GM12878 (cell line): Measurements from ENCODE around the gene SHMT1. TPM values are rescaled to one million over a fixed set of nuclear protein-coding genes. Genes with fewer than 3 reads are reported as not detected.

Source experiments
- ATAC-seq: fragments of 200-7000 bp; cut with Tn5 transposase; 3 replicates; pipeline ENCODE4 v1.9.1; 2020; ENCODE audit warnings: mild to moderate bottlenecking, moderate library complexity
- BruUV-seq: library from RNA; stranded (reverse); fragments of 400-500 nt; replicated peaks from 2 replicates; lab custom pipeline; 2021; lab: Mats Ljungman, UMichigan
- CTCF ChIA-PET: fragments of 300-600 bp; sonication (Branson Sonifier 250); formaldehyde crosslinking; extraction: SDS; loops from one replicate; lab custom pipeline; 2021; ENCODE audit warnings: inconsistent platforms; lab: Yijun Ruan, JAX
- POLR2A ChIA-PET: fragments of 350-600 bp; formaldehyde crosslinking; extraction: SDS; loops from one replicate; lab custom pipeline; 2021; ENCODE audit warnings: inconsistent platforms; lab: Charles Lee
- RAD21 ChIA-PET: fragments of 300-600 bp; sonication (Branson Sonifier 250); formaldehyde crosslinking; loops from one replicate; lab custom pipeline; 2023; ENCODE audit warnings: antibody characterized with exemption; ENCODE audit not compliant: unreplicated experiment; lab: Charles Lee
- SMC1A ChIA-PET: fragments of 300-600 bp; sonication (Branson Sonifier 250); formaldehyde crosslinking; loops from one replicate; lab custom pipeline; 2023; ENCODE audit not compliant: unreplicated experiment, uncharacterized antibody; lab: Charles Lee
- DNase-seq: peaks from one replicate; pipeline ENCODE4 v3.0.0-alpha.2; 2011; ENCODE audit warnings: low read depth, low spot score
- FAIRE-seq: peaks from 3 replicates; lab custom pipeline; 2011; peaks lifted over from hg19 to GRCh38; lab: Jason Lieb, UNC
- H2AFZ ChIP-seq: 2 replicates; pipeline ENCODE4 v1.6.0; 2011; ENCODE audit warnings: low read depth, low read length, control low read depth; ENCODE audit not compliant: control insufficient read depth
- H3K27ac ChIP-seq: 2 replicates; pipeline ENCODE4 v1.5.1; 2011; ENCODE audit warnings: control low read depth; ENCODE audit not compliant: control insufficient read depth, insufficient read depth
- H3K27me3 ChIP-seq, 2 experiments: replicated peaks in 1 of 2; 2 replicates each; pipeline versions ENCODE4 v1.6.0 to v1.6.1; 2011; ENCODE audit warnings: low read length in 1 of 2; ENCODE audit not compliant: control insufficient read depth in 2 of 2, insufficient read depth in 2 of 2
- H3K36me3 ChIP-seq, 2 experiments: 2 replicates each; pipeline ENCODE4 v1.5.1; 2011; ENCODE audit warnings: low read length in 1 of 2; ENCODE audit not compliant: control insufficient read depth in 2 of 2, insufficient read depth in 2 of 2
- H3K4me1 ChIP-seq: 2 replicates; pipeline ENCODE4 v1.6.1; 2011; ENCODE audit warnings: mild to moderate bottlenecking, low read length, moderate library complexity, mixed read lengths; ENCODE audit not compliant: control insufficient read depth, insufficient read depth
- H3K4me2 ChIP-seq: 2 replicates; pipeline ENCODE4 v1.6.0; 2011; ENCODE audit warnings: control low read depth; ENCODE audit not compliant: control insufficient read depth, insufficient read depth
- H3K4me3 ChIP-seq: fragments of 200-600 bp; sonication (generic); 2 replicates; pipeline ENCODE4 v1.5.1; 2016
- H3K79me2 ChIP-seq: 2 replicates; pipeline ENCODE4 v1.6.0; 2011; ENCODE audit warnings: low read length; ENCODE audit not compliant: control insufficient read depth, insufficient read depth
- H3K9ac ChIP-seq: 2 replicates; pipeline ENCODE4 v1.8.0; 2011; ENCODE audit warnings: low read length, control low read depth, mixed read lengths; ENCODE audit not compliant: control insufficient read depth, insufficient read depth
- H3K9me3 ChIP-seq: replicated peaks from 3 replicates; pipeline ENCODE4 v1.5.1; 2011; ENCODE audit warnings: mild to moderate bottlenecking, low read length; ENCODE audit not compliant: control insufficient read depth, insufficient read depth
- H4K20me1 ChIP-seq: 2 replicates; pipeline ENCODE4 v1.6.0; 2011; ENCODE audit not compliant: control insufficient read depth, insufficient read depth
- HDAC6 ChIP-seq: fragments of 200-600 bp; sonication (generic); IDR thresholded peaks from one replicate; pipeline ENCODE4 v1.8.0; 2017; ENCODE audit warnings: antibody characterized with exemption; ENCODE audit not compliant: unreplicated experiment
- HSF1 ChIP-seq: fragments of 150-350 bp; IDR thresholded peaks from 2 replicates; pipeline ENCODE4 v1.6.1; 2014; ENCODE audit warnings: mild to moderate bottlenecking, low read depth, low read length
- IKZF2 ChIP-seq, 2 experiments: fragments of 450-650 bp; IDR thresholded peaks; 2 replicates each; pipeline ENCODE4 v1.6.1; 2017; ENCODE audit warnings: mild to moderate bottlenecking in 2 of 2, moderate library complexity in 2 of 2
- IRF4 ChIP-seq: IDR thresholded peaks from 2 replicates; pipeline ENCODE4 v1.6.1; 2011; ENCODE audit warnings: low read depth, low read length
- KLF5 ChIP-seq: fragments of 450-650 bp; IDR thresholded peaks from 2 replicates; pipeline ENCODE4 v1.6.1; 2014; ENCODE audit warnings: mild to moderate bottlenecking; ENCODE audit not compliant: partially characterized antibody
- NFYA ChIP-seq: IDR thresholded peaks from 2 replicates; pipeline ENCODE4 v1.6.1; 2011; ENCODE audit warnings: low read depth, mild to moderate bottlenecking, low read length, improper control_type of control experiment, borderline replicate concordance
- NKRF ChIP-seq: fragments of 450-650 bp; conservative IDR thresholded peaks from 2 replicates; pipeline ENCODE4 v1.6.1; 2017; ENCODE audit warnings: mild to moderate bottlenecking, moderate library complexity
- PKNOX1 ChIP-seq: fragments of 450-650 bp; IDR thresholded peaks from 2 replicates; pipeline ENCODE4 v1.6.1; 2016; ENCODE audit warnings: mild to moderate bottlenecking
- POLR2AphosphoS2 ChIP-seq: IDR thresholded peaks from 2 replicates; pipeline ENCODE4 v1.6.1; 2011; ENCODE audit warnings: low read depth, mild to moderate bottlenecking, low read length, improper control_type of control experiment, moderate library complexity
- RCOR1 ChIP-seq: conservative IDR thresholded peaks from 2 replicates; pipeline ENCODE4 v1.6.1; 2012; ENCODE audit warnings: low read depth, low read length, improper control_type of control experiment
- WRNIP1 ChIP-seq: IDR thresholded peaks from 2 replicates; pipeline ENCODE4 v1.6.1; 2011; ENCODE audit warnings: low read depth, low read length, improper control_type of control experiment, borderline replicate concordance
- WGBS: methylation state at CpG from one replicate; pipeline ENCODE4 v1.1.6; 2016; ENCODE audit warnings: low lambda C conversion rate; ENCODE audit not compliant: insufficient replicate concordance, insufficient coverage; ENCODE audit errors: missing lambda C conversion rate; 5-methylcytosine and 5-hydroxymethylcytosine counted together
- in situ Hi-C: fragments of 300-500 bp; cut with MboI; formaldehyde crosslinking; loops from 9 replicates; pipeline ENCODE4 v1.14.3; 2018; ENCODE audit warnings: mixed read lengths
- intact Hi-C: fragments of 100-400 bp; cut with micrococcal nuclease; formaldehyde crosslinking; loops from one replicate; pipeline ENCODE4 v1.14.2; 2022; ENCODE audit not compliant: unreplicated experiment
- polyA plus RNA-seq, 11 experiments: library from polyadenylated mRNA; depleted of rRNA in 4 of 11; unstranded in 6 of 11; stranded (reverse) in 5 of 11; fragments of >200 nt; fragmentation: Nextera tagmentation in 4 of 11; fragmentation: Illumina TruSeq in 1 of 11; extraction: Ambion mirVana in 4 of 11; extraction: Trizol in 1 of 11; gene quantifications; 1 replicate in 1 of 11; 2 replicates in 10 of 11; pipeline versions ENCODE4 v1.2.1 to v1.2.3, GENCODE V29; 2011 to 2016; ENCODE audit warnings: inconsistent platforms in 2 of 11, missing spikeins in 2 of 11, low read depth in 1 of 11
- total RNA-seq, 4 experiments: library from RNA; depleted of rRNA in 3 of 4; stranded (reverse); fragments of >200 nt in 3 of 4; fragmentation: Illumina TruSeq in 1 of 4; extraction: Trizol in 1 of 4; gene quantifications; 2 replicates each; pipeline versions ENCODE4 v1.2.1 to v1.2.3, GENCODE V29; 2013 to 2021
- TF ChIP-seq, protein P1 (sequence below): fragments of 450-650 bp; IDR thresholded peaks from 2 replicates; pipeline ENCODE4 v1.6.1; 2016; ENCODE audit warnings: mild to moderate bottlenecking

The SHMT1 gene
- total and polyA plus RNA-seq, 10 of the 15 experiments (the other 5 are each of a cell fraction or from before 2014, with no cell fraction given) = 5.2 to 60.1 (median 34.6) TPM

DNA sequence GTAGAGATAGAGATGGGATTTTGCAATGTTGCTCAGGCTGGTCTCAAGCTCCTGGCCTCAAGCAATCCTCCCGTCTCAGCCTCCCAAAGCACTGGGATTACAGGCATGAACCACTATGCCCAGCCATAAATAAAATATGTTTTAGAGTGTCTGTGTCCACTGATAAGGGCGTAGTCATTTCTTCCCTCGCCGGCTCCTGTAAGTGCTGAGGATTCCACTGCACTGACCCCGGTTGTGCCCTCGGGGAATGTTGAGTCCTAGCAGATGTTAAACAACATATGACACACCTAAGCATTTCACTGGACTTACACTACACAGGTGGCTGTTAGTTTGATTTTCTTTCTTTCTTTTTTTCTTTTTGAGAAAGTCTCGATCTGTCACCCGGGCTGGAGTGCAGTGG, 5.6 kb upstream of the SHMT1 start (continued):
- TF ChIP-seq HSF1 (no peak), IKZF2 (IDR thresholded peaks at IDR 0.05) (no peak), POLR2AphosphoS2 (no peak), IRF4 (no peak), PKNOX1 (no peak), KLF5 (no peak), NKRF (no peak)

DNA sequence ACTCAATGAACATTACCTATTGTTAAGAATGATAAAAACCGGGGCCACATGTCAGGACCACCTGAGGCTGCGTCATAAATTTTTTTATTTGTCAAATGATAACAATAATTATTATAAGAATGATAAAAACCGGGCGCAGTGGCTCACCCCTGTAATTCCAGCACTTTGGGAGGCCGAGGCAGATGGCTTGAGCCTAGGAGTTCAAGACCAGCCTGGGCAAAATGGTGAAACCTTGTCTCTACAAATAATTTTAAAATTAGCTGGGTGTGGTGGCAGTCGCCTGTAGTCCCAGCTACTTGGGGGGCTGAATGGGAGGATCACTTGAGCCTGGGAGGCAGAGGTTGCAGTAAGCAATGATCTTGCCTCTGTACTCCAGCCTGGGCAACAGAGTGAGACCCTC, 816 bp upstream of the SHMT1 start:
- Histone ChIP-seq H3K36me3 (no peaks in the 10 kb centered on the region; a peak in 1 of 4 replicates), H2AFZ (no peak overlapping the region), H3K79me2 (peaks cover 15% of the 10 kb centered on the region), H3K9me3 (no peaks in the 10 kb centered on the region), H3K4me3 (no peak overlapping the region), H4K20me1 (no peaks in the 10 kb centered on the region), H3K4me2 (no peak overlapping the region), H3K4me1 (0 out of 2 replicates have a peak, but pooled peaks cover 3% of the 10 kb centered on the region), H3K9ac (no peak overlapping the region), H3K27ac (no peak overlapping the region), H3K27me3 (no peaks in the 10 kb centered on the region)
- intact Hi-C loops = no loop called here
- ChIA-PET POLR2A (no interaction called here), SMC1A (no interaction called here), CTCF (no interaction called here), RAD21 (no interaction called here)
- DNase-seq (no peak), ATAC-seq (no peak), FAIRE-seq (no peak)
- 72% methylated on average over 6 of the region's 6 CpGs for WGBS
- in situ Hi-C loops = no loop called here
- no TSS peak for BruUV-seq
- TF ChIP-seq NFYA (no peak), RCOR1 (no peak), WRNIP1 (no peak), POLR2AphosphoS2 (no peak), HDAC6 (no peak)
- TF ChIP-seq, protein P1, sequence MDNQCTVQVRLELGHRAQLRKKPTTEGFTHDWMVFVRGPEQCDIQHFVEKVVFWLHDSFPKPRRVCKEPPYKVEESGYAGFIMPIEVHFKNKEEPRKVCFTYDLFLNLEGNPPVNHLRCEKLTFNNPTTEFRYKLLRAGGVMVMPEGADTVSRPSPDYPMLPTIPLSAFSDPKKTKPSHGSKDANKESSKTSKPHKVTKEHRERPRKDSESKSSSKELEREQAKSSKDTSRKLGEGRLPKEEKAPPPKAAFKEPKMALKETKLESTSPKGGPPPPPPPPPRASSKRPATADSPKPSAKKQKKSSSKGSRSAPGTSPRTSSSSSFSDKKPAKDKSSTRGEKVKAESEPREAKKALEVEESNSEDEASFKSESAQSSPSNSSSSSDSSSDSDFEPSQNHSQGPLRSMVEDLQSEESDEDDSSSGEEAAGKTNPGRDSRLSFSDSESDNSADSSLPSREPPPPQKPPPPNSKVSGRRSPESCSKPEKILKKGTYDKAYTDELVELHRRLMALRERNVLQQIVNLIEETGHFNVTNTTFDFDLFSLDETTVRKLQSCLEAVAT = no peak
